Measurements from ENCODE around the gene CLEC3B. TPM values are rescaled to one million over a fixed set of nuclear protein-coding genes. Genes with fewer than 3 reads are reported as not detected.

CLEC3B gene
- total RNA-seq, 1 experiment from 2014 or later, result not detected

DNA sequence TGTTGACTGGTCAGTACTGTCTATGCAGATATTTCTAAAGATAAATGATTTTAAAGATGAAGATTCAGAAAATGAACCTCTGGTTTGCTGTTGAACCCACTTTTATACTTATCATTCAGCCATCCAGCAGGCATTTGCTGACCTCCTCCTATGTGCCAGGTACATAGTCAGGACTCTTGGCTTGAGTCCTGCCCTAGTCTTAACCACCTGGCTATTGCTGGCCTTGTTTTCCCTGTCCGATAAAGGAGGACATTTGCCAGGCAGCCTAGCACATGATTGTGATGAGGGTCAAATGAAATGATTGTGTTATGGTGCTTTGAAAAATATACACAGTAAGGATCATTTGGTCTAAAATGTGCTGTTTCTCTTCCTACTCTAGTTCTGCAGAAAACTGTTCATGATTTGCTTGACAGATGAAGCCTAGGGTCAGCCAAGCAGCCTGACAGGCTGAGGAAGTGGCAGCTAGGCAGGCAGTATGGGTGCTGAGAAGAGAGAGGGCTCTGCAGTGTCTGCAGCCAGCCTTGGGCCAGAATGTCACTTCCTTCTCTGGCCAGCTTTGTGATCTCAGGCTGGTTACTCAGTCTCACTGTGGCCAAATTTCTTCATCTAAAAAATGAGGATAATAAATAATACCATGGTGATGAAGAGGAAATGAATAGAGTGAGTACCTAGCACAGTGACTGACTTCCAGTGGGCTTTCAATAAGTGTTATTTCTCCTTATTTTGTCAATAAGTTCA, 36.3 kb upstream of the CLEC3B start:
- Histone ChIP-seq H3K27me3 (ENCODE audit: insufficient read depth, low read depth) (no peaks in the 10 kb centered on the region), H3K4me1 (replicated peaks; ENCODE audit: insufficient read depth) (peaks cover 27% of the 10 kb centered on the region), H3K9me2 (ENCODE audit: insufficient read depth) (no peaks in the 10 kb centered on the region), H3F3A (ENCODE audit: insufficient read depth, low read depth) (peaks cover 22% of the 10 kb centered on the region; the same call in 1 of the 2 replicates), H4K20me1 (ENCODE audit: insufficient read depth) (no peaks in the 10 kb centered on the region), H3K4me3 (no peak overlapping the region), H3K79me2 (ENCODE audit: low read depth) (peaks cover 57% of the 10 kb centered on the region), H3K9me3 (ENCODE audit: insufficient read depth, low read depth) (no peaks in the 10 kb centered on the region), H3K36me3 (ENCODE audit: low read depth) (peaks cover 24% of the 10 kb centered on the region; the same call in 1 of the 2 replicates), H3K27ac (no peak overlapping the region), H3K4me2 (no peak overlapping the region), H2AFZ (no peak overlapping the region)
- POLR2A ChIA-PET (ENCODE audit: unreplicated experiment), result no interaction called here
- intact Hi-C loops (cut with micrococcal nuclease; ENCODE audit: unreplicated experiment), result no loop called here
- TF ChIP-seq, protein P1, sequence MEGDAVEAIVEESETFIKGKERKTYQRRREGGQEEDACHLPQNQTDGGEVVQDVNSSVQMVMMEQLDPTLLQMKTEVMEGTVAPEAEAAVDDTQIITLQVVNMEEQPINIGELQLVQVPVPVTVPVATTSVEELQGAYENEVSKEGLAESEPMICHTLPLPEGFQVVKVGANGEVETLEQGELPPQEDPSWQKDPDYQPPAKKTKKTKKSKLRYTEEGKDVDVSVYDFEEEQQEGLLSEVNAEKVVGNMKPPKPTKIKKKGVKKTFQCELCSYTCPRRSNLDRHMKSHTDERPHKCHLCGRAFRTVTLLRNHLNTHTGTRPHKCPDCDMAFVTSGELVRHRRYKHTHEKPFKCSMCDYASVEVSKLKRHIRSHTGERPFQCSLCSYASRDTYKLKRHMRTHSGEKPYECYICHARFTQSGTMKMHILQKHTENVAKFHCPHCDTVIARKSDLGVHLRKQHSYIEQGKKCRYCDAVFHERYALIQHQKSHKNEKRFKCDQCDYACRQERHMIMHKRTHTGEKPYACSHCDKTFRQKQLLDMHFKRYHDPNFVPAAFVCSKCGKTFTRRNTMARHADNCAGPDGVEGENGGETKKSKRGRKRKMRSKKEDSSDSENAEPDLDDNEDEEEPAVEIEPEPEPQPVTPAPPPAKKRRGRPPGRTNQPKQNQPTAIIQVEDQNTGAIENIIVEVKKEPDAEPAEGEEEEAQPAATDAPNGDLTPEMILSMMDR (conservative IDR thresholded peaks at IDR 0.05), result no peak
- TF ChIP-seq EZH2 (IDR thresholded peaks at IDR 0.05; ENCODE audit: low read depth), result no peak
- CTCF ChIA-PET, result no interaction called here
- DNase-seq, result no peak
- BruUV-seq (replicated peaks), result no TSS peak

DNA sequence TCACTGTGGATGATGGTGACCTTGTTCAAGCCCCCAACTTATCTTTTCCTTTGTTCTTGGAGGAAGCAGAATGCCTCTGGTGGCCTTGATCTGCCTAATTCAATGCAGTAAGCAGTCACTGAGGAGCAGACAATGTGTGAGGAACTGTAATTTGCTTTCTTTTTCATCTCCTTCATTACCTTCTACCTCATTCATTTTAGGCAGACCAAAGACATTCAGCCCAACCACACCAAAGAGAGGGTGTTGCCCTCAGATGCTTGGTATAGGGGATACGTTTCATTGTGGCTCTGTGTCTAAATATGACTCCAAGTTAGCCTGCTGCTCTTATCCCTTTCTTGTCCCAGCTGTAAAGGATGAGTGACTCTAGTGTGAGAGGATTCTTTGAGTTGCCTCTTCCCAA, 34.8 kb upstream of the CLEC3B start:
- Histone ChIP-seq H3K36me3 (ENCODE audit: low read depth) (peaks cover 20% of the 10 kb centered on the region; the same call in 1 of the 2 replicates), H3K4me3 (no peak overlapping the region), H3K9me2 (ENCODE audit: insufficient read depth) (no peaks in the 10 kb centered on the region), H3K4me2 (no peak overlapping the region), H3K9me3 (ENCODE audit: insufficient read depth, low read depth) (no peaks in the 10 kb centered on the region), H3K27me3 (ENCODE audit: insufficient read depth, low read depth) (no peaks in the 10 kb centered on the region), H3K4me1 (replicated peaks; ENCODE audit: insufficient read depth) (peaks cover 23% of the 10 kb centered on the region), H2AFZ (no peak overlapping the region), H3F3A (ENCODE audit: insufficient read depth, low read depth) (peaks cover 22% of the 10 kb centered on the region; the same call in 1 of the 2 replicates), H4K20me1 (ENCODE audit: insufficient read depth) (no peaks in the 10 kb centered on the region), H3K79me2 (ENCODE audit: low read depth) (peaks cover 58% of the 10 kb centered on the region), H3K27ac (no peak overlapping the region)
- intact Hi-C loops (cut with micrococcal nuclease; ENCODE audit: unreplicated experiment), result no loop called here
- no peak for TF ChIP-seq EZH2 (IDR thresholded peaks at IDR 0.05; ENCODE audit: low read depth)
- no TSS peak for BruUV-seq (replicated peaks)
- DNase-seq, result no peak
- POLR2A ChIA-PET (ENCODE audit: unreplicated experiment), result no interaction called here
- CTCF ChIA-PET, result no interaction called here

DNA sequence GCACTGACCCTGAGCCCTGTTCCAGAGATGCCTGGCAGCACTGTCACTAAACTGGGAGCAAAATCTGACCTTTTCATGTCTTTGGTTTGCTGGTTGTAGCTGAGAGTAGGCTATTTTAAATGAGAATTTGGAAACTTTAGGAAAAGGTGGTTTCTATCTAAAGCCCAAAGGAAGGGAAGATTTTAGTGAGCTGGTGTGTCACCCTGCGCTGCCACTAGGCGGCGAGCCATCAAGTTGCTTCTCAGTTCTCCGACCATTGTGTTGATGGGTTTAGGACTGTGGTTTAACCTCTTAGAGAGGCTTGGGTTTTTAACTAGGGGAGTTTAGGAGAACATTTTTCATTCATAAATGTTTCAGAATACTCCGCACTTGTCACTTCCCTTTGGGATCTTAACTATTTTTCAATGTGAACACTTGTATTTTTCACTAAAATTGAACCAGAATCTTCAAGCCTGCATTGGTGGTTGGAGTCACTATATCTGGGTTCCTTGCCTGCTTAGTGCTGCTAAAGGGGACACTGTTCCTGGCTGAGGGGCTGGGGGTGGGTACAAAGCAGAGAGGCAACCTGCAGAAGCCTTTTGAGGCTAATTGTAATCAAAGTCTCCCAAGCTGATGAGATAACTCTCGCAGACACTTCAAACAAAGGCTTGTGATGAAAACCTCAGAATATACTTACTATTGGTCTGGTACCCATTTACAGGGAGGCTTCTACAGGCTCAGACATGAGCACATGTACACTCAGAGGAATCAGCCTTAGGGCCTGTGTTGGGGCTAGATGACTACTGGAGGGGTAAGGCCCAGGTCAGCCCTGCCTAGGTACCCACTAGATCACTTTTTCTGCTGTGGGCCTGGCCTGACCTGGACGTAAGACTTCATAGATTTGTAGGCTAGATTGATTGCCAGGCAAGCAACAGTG, 33.3 kb upstream of the CLEC3B start:
- DNase-seq, result no peak
- Histone ChIP-seq H3K27me3 (ENCODE audit: insufficient read depth, low read depth) (no peaks in the 10 kb centered on the region), H3K9me3 (ENCODE audit: insufficient read depth, low read depth) (no peaks in the 10 kb centered on the region), H3K4me1 (replicated peaks; ENCODE audit: insufficient read depth) (peaks cover 23% of the 10 kb centered on the region), H4K20me1 (ENCODE audit: insufficient read depth) (no peaks in the 10 kb centered on the region; the same call in 1 of the 2 replicates), H3K4me3 (no peak overlapping the region), H2AFZ (no peak overlapping the region), H3K9me2 (ENCODE audit: insufficient read depth) (no peaks in the 10 kb centered on the region), H3K79me2 (ENCODE audit: low read depth) (peaks cover 43% of the 10 kb centered on the region), H3F3A (ENCODE audit: insufficient read depth, low read depth) (peaks cover 15% of the 10 kb centered on the region; the same call in 1 of the 2 replicates), H3K36me3 (ENCODE audit: low read depth) (peaks cover 20% of the 10 kb centered on the region; the same call in 1 of the 2 replicates), H3K27ac (peak overlapping the region; percentile 55; the same call in 1 of the 2 replicates), H3K4me2 (no peak overlapping the region)
- no peak for TF ChIP-seq EZH2 (IDR thresholded peaks at IDR 0.05; ENCODE audit: low read depth)
- TF ChIP-seq, protein P1 (conservative IDR thresholded peaks at IDR 0.05), result peak; percentile 69
- ChIA-PET CTCF (no interaction called here), POLR2A (ENCODE audit: unreplicated experiment) (interaction anchor here (0.7 kb wide), 2 partner anchors 35 to 69 kb away, joined by 4 to 5 read pairs; no protein-coding TSS in a partner anchor)
- no TSS peak for BruUV-seq (replicated peaks)
- intact Hi-C loops (cut with micrococcal nuclease; ENCODE audit: unreplicated experiment), result no loop called here

All from PC-9 (cell line).